ENCODE results near the gene ESRRG.

ESRRG gene

DNA sequence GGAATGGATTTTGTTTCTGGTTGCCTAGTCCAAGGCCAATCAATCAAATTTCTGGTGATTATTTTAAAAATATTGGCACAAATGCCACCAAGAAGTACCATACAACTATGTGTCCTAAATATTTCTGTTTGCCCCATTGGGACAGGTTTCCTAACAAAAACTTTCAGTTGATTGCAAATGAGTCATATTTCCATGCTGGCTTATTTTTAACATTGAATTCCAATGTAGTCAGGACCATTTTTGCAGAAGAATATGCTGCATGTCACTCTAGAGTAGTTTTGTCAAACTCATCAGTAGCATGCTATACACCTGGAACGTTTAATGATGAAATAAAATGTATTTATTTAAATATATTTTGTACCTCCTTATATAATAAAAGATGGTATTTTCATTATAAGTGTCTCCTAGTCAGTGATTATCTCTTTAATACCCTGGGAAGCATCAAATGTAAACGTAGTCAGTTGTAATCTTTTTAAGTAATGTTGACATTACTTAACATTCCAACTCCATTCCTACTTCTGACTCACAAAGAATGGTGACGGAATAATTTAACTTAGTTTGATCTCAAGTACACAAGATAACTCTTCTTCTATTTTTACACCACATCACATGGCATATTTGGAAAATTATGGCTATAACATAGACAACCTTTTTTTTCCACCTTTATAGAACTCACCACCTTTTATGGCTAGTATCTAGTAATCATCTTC, 261.0 kb downstream of the ESRRG start:
- DNase-seq (ENCODE audit: low spot score) (no peak), ATAC-seq (ENCODE audit: low read depth) (no peak)
- no peak overlapping the region for H3K27ac ChIP-seq (ENCODE audit: poor library complexity, severe bottlenecking)
- no peaks in the 10 kb centered on the region for H3K27me3 ChIP-seq (ENCODE audit: insufficient read depth, poor library complexity, severe bottlenecking)
- TF ChIP-seq, protein P1, sequence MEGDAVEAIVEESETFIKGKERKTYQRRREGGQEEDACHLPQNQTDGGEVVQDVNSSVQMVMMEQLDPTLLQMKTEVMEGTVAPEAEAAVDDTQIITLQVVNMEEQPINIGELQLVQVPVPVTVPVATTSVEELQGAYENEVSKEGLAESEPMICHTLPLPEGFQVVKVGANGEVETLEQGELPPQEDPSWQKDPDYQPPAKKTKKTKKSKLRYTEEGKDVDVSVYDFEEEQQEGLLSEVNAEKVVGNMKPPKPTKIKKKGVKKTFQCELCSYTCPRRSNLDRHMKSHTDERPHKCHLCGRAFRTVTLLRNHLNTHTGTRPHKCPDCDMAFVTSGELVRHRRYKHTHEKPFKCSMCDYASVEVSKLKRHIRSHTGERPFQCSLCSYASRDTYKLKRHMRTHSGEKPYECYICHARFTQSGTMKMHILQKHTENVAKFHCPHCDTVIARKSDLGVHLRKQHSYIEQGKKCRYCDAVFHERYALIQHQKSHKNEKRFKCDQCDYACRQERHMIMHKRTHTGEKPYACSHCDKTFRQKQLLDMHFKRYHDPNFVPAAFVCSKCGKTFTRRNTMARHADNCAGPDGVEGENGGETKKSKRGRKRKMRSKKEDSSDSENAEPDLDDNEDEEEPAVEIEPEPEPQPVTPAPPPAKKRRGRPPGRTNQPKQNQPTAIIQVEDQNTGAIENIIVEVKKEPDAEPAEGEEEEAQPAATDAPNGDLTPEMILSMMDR (IDR thresholded peaks at IDR 0.05; ENCODE audit: poor library complexity, severe bottlenecking): no peak
- no peak overlapping the region for H3K4me3 ChIP-seq (ENCODE audit: severe bottlenecking)
- peaks cover 6% of the 10 kb centered on the region for H3K4me1 ChIP-seq (ENCODE audit: insufficient read depth, poor library complexity, severe bottlenecking)
- no peaks in the 10 kb centered on the region for H3K36me3 ChIP-seq (ENCODE audit: low read depth)
- no peaks in the 10 kb centered on the region for H3K9me3 ChIP-seq (ENCODE audit: severe bottlenecking)

DNA sequence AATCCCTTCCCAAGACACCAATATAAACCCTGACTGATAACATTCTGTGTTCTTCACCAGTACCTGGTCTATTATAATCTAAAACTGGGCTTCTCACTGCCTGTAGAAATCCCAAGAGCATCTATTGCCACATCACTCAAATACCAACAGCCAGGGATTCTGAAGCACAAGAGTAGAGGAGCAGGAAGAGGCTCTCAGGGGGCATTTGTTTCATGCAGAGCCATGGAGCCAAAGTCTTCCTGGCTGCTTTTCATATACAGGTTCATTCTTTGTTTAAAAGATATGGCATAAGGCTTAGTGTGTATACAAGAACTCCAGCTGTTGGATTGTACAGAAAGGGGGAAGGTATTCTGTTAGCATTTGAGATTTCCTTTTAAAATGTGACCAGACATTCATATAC, 261.8 kb downstream of the ESRRG start:
- Histone ChIP-seq H3K27me3 (ENCODE audit: insufficient read depth, poor library complexity, severe bottlenecking) (no peaks in the 10 kb centered on the region), H3K36me3 (ENCODE audit: low read depth) (no peaks in the 10 kb centered on the region), H3K27ac (ENCODE audit: poor library complexity, severe bottlenecking) (no peak overlapping the region), H3K9me3 (ENCODE audit: severe bottlenecking) (no peaks in the 10 kb centered on the region), H3K4me3 (ENCODE audit: severe bottlenecking) (no peak overlapping the region), H3K4me1 (ENCODE audit: insufficient read depth, poor library complexity, severe bottlenecking) (peaks cover 13% of the 10 kb centered on the region)
- TF ChIP-seq, protein P1 (IDR thresholded peaks at IDR 0.05; ENCODE audit: poor library complexity, severe bottlenecking): no peak
- no peak for DNase-seq (ENCODE audit: low spot score)
- no peak for ATAC-seq (ENCODE audit: low read depth)

DNA sequence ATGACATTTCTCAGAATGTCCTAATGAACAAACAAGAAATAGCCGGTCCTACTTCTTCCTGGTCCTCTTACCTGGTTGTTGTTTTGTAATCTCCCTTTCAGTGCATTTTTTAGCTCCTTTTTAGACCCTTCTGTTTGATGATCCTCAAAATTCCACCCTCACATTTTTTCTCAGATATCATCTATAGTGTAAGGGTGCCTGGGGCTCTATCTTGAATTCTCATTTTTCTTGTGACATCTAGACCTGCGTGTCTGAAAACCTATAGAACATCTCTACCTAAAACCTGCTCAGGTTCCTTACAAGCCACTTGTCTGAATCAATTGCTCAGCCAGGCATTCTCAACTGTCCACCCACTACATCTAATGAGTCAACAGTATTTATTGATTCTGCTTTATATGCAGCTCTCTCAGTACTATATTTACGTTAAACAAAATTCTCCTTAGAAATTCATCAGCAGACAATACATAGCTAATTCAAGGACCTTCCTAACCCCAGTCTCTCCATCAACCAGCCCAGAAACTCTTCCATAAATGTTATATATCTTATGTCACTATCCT, 263.5 kb downstream of the ESRRG start:
- Histone ChIP-seq H3K4me1 (ENCODE audit: insufficient read depth, poor library complexity, severe bottlenecking) (peaks cover 13% of the 10 kb centered on the region), H3K36me3 (ENCODE audit: low read depth) (no peaks in the 10 kb centered on the region), H3K27ac (ENCODE audit: poor library complexity, severe bottlenecking) (no peak overlapping the region), H3K9me3 (ENCODE audit: severe bottlenecking) (no peaks in the 10 kb centered on the region), H3K27me3 (ENCODE audit: insufficient read depth, poor library complexity, severe bottlenecking) (no peaks in the 10 kb centered on the region), H3K4me3 (ENCODE audit: severe bottlenecking) (no peak overlapping the region)
- TF ChIP-seq, protein P1 (IDR thresholded peaks at IDR 0.05; ENCODE audit: poor library complexity, severe bottlenecking): no peak
- DNase-seq (ENCODE audit: low spot score): no peak
- ATAC-seq (ENCODE audit: low read depth): no peak

DNA sequence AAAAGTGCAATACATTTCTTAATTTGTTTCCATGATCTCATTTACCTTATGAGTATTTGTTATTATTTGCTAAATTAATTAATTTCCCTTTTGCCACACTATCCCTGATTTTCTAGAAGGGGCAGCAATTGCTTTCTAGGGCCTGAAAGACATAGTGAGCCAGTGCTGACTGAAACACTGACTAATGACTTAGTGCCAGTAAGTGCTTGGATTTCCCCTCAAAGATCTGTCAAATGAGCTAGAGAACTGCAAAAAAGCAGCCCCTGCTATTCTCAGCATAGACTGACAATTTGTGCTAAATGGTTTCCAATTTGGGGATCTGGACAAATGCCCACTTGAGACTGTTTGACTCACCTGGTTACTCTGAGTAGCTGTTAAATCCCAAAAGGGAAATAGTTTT, 264.4 kb downstream of the ESRRG start:
- no peak for DNase-seq (ENCODE audit: low spot score)
- no peak for ATAC-seq (ENCODE audit: low read depth)
- H3K4me1 ChIP-seq (ENCODE audit: insufficient read depth, poor library complexity, severe bottlenecking): peaks cover 8% of the 10 kb centered on the region
- no peaks in the 10 kb centered on the region for H3K36me3 ChIP-seq (ENCODE audit: low read depth)
- TF ChIP-seq, protein P1 (IDR thresholded peaks at IDR 0.05; ENCODE audit: poor library complexity, severe bottlenecking): no peak
- H3K4me3 ChIP-seq (ENCODE audit: severe bottlenecking): no peak overlapping the region
- H3K9me3 ChIP-seq (ENCODE audit: severe bottlenecking): no peaks in the 10 kb centered on the region
- H3K27ac ChIP-seq (ENCODE audit: poor library complexity, severe bottlenecking): no peak overlapping the region
- H3K27me3 ChIP-seq (ENCODE audit: insufficient read depth, poor library complexity, severe bottlenecking): no peaks in the 10 kb centered on the region

DNA sequence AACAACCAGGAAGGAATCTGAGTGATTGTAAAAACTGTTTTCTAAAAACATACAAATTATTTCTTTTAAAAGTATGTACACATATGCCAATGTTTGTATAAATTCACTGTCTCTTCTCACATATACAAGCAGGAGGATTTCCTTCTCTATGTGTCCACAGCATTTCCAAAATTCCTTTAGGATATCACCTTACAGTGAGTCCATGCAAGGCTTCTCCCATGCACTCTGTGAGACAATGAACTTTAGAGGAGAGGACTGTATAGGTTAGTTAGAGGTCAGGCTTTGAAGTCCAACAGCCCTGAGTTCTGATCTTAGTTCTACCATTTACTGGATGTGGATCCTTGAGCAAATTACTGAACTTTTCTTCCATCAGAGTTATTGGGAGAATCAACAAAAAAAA, 265.9 kb downstream of the ESRRG start:
- H3K27me3 ChIP-seq (ENCODE audit: insufficient read depth, poor library complexity, severe bottlenecking): no peaks in the 10 kb centered on the region
- peaks cover 6% of the 10 kb centered on the region for H3K4me1 ChIP-seq (ENCODE audit: insufficient read depth, poor library complexity, severe bottlenecking)
- DNase-seq (ENCODE audit: low spot score) (no peak), ATAC-seq (ENCODE audit: low read depth) (peak; percentile 48; the same call in 2 of the 3 replicates)
- peak overlapping the region; percentile 11 for H3K27ac ChIP-seq (ENCODE audit: poor library complexity, severe bottlenecking)
- no peaks in the 10 kb centered on the region for H3K9me3 ChIP-seq (ENCODE audit: severe bottlenecking)
- TF ChIP-seq, protein P1 (IDR thresholded peaks at IDR 0.05; ENCODE audit: poor library complexity, severe bottlenecking): no peak
- no peaks in the 10 kb centered on the region for H3K36me3 ChIP-seq (ENCODE audit: low read depth)
- H3K4me3 ChIP-seq (ENCODE audit: severe bottlenecking): no peak overlapping the region

Measured in RWPE2 (cell line).